ENCODE data around the gene DNAJB8.

Gene DNAJB8

GRCh38 chr3:128503751-128504532 lies 37.3 kb upstream of the DNAJB8 start:
- no peak for TF ChIP-seq CTCF (conservative IDR thresholded peaks at IDR 0.05; ENCODE audit: low read depth, low read length)
- DNase-seq (ENCODE audit: low read depth) = no peak
- no peak overlapping the region for H3K4me3 ChIP-seq (ENCODE audit: low read length)

DNA sequence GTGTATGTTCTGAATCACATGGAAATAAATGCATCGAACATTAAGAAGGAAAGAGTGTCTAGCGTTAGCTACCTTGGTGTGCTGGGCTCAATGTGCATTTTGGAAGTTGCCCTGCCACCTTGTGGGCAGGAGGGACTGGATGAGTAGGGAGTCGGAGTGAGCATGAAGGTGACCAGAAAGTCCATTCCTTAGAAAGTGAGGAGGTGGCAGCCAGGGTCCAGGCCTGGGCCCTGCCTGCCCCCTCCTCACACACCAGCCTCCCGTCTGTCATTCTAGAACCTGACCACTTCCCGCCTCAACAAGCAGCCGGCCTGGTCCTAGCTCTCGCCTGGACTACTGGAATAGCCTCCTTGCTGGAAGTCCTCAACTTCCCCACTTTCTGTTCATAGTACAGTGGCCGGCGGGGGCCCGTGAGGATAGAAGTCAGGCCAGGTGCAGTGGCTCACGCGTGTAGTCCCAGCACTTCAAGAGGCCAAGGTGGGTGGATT lies 36.5 kb upstream of the DNAJB8 start:
- no peak overlapping the region for H3K4me3 ChIP-seq (ENCODE audit: low read length)
- no peak for DNase-seq (ENCODE audit: low read depth)
- TF ChIP-seq CTCF (conservative IDR thresholded peaks at IDR 0.05; ENCODE audit: low read depth, low read length) = peak; percentile 37

DNA sequence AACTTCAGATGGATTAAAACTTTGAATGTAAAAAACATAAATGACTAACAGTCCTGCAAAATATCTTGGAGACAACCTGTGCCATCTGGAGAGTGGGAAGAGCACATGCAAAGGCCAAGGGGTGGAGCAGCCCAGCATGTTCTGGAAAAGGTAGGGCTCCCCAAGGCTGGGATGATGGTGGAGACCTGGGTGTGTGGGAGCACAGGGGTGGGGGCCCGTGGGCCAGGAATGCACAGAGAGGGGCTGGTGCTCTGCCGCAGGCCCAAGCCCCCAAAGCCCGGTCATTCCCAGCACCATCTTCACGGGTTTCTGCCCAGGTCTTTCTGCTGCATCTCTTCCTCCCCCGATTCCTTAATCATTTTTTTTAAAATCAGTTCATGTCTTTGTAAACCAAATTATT lies 36.0 kb upstream of the DNAJB8 start:
- no peak overlapping the region for H3K4me3 ChIP-seq (ENCODE audit: low read length)
- DNase-seq (ENCODE audit: low read depth) = no peak
- no peak for TF ChIP-seq CTCF (conservative IDR thresholded peaks at IDR 0.05; ENCODE audit: low read depth, low read length)

DNA sequence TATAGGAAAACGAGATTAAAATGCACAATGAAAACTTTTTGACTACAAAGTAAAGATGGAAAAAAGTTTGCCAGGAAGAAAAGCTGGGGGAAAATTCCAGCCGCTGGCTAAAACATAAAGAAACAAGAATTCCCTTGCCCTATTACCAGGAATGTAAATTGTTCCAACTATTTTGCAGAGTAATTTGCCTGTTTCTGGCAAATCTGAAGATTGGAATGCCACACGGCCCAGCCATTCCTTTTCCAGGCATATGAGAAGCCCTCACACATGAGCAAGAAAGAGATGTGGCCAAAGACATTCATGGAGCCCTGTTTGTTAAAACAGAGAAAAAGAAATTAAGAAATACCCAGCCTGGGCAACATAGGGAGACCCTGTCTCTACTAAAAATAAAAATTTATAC lies 34.7 kb upstream of the DNAJB8 start:
- no peak for DNase-seq (ENCODE audit: low read depth)
- no peak for TF ChIP-seq CTCF (conservative IDR thresholded peaks at IDR 0.05; ENCODE audit: low read depth, low read length)

GRCh38 chr3:128500556-128500955 lies 33.9 kb upstream of the DNAJB8 start:
- no peak for DNase-seq (ENCODE audit: low read depth)
- TF ChIP-seq CTCF (conservative IDR thresholded peaks at IDR 0.05; ENCODE audit: low read depth, low read length) = no peak
- H3K4me3 ChIP-seq (ENCODE audit: low read length) = no peak overlapping the region

More for the DNA sequence above, 34.7 kb upstream of the DNAJB8 start:
- no peak overlapping the region for H3K4me3 ChIP-seq (ENCODE audit: low read length)

GRCh38 chr3:128499724-128500275 lies 33.1 kb upstream of the DNAJB8 start:
- TF ChIP-seq CTCF (conservative IDR thresholded peaks at IDR 0.05; ENCODE audit: low read depth, low read length) = no peak
- no peak for DNase-seq (ENCODE audit: low read depth)
- no peak overlapping the region for H3K4me3 ChIP-seq (ENCODE audit: low read length)

Data from retinal pigment epithelial cell (primary cell).